Measurements from ENCODE around the gene CHCHD3. TPM values are rescaled to one million over a fixed set of nuclear protein-coding genes. Genes with fewer than 3 reads are reported as not detected.

The CHCHD3 gene
- total RNA-seq, 1 experiment from 2014 or later = 114 TPM

DNA sequence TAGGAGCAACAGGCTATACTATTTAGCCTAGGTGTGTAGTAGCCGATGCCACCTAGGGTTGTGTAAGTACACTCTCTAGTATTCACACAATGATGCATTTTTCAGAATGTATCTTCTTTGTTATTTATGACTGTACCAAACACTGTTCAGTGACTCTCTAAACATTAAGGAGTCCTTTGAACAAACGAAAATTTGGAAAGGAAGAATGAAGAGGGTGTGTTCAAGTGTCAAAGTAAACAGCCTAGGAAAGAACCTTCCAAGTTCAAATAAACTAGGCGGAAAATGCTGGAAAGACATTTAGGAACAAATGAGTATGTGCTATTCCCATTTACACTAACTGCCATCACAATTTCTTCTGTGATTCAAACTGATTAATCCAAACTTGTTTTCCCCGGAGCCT lies 142.4 kb downstream of the CHCHD3 start (continued):
- TF ChIP-seq, protein P1, sequence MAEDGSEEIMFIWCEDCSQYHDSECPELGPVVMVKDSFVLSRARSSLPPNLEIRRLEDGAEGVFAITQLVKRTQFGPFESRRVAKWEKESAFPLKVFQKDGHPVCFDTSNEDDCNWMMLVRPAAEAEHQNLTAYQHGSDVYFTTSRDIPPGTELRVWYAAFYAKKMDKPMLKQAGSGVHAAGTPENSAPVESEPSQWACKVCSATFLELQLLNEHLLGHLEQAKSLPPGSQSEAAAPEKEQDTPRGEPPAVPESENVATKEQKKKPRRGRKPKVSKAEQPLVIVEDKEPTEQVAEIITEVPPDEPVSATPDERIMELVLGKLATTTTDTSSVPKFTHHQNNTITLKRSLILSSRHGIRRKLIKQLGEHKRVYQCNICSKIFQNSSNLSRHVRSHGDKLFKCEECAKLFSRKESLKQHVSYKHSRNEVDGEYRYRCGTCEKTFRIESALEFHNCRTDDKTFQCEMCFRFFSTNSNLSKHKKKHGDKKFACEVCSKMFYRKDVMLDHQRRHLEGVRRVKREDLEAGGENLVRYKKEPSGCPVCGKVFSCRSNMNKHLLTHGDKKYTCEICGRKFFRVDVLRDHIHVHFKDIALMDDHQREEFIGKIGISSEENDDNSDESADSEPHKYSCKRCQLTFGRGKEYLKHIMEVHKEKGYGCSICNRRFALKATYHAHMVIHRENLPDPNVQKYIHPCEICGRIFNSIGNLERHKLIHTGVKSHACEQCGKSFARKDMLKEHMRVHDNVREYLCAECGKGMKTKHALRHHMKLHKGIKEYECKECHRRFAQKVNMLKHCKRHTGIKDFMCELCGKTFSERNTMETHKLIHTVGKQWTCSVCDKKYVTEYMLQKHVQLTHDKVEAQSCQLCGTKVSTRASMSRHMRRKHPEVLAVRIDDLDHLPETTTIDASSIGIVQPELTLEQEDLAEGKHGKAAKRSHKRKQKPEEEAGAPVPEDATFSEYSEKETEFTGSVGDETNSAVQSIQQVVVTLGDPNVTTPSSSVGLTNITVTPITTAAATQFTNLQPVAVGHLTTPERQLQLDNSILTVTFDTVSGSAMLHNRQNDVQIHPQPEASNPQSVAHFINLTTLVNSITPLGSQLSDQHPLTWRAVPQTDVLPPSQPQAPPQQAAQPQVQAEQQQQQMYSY (CRISPR knock-in tag; IDR thresholded peaks at IDR 0.05) = no peak
- no peak for TF ChIP-seq GRHL2 (CRISPR knock-in tag; IDR thresholded peaks at IDR 0.05; ENCODE audit: insufficient replicate concordance, severe bottlenecking)

DNA sequence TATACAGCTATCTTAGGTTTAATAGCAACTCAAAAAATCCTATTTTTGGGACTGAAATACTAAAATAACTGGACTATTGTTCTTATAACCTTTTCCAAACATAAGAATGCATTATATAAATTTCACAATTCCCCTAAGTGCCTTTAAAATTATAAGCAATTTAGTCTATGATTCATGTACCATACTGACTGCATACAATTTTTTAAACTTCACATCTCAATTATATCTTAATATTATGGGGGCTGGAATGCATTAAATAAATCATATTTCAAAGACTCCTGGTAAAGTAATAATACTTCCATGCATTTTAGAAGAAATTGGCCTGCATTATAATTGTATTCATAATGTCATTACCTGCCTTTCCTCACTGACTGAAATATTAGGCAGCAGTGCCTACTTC lies 144.6 kb downstream of the CHCHD3 start:
- H3K27me3 Mint-ChIP-seq (ENCODE audit: low read depth) = no peaks in the 10 kb centered on the region
- H3K4me1 Mint-ChIP-seq = peaks cover 20% of the 10 kb centered on the region
- DNase-seq (ENCODE audit: low spot score) (no peak), ATAC-seq (no peak)
- H3K9me3 Mint-ChIP-seq = peaks cover 10% of the 10 kb centered on the region
- ChIA-PET CTCF (no interaction called here), POLR2A (no interaction called here)
- peaks cover 4% of the 10 kb centered on the region; the same call in 1 of the 2 replicates for H3K36me3 Mint-ChIP-seq
- no peak overlapping the region for H3K4me3 Mint-ChIP-seq
- H3K27ac Mint-ChIP-seq = no peak overlapping the region
- TF ChIP-seq, protein P2, sequence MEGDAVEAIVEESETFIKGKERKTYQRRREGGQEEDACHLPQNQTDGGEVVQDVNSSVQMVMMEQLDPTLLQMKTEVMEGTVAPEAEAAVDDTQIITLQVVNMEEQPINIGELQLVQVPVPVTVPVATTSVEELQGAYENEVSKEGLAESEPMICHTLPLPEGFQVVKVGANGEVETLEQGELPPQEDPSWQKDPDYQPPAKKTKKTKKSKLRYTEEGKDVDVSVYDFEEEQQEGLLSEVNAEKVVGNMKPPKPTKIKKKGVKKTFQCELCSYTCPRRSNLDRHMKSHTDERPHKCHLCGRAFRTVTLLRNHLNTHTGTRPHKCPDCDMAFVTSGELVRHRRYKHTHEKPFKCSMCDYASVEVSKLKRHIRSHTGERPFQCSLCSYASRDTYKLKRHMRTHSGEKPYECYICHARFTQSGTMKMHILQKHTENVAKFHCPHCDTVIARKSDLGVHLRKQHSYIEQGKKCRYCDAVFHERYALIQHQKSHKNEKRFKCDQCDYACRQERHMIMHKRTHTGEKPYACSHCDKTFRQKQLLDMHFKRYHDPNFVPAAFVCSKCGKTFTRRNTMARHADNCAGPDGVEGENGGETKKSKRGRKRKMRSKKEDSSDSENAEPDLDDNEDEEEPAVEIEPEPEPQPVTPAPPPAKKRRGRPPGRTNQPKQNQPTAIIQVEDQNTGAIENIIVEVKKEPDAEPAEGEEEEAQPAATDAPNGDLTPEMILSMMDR (IDR thresholded peaks at IDR 0.05) = no peak
- TF ChIP-seq, protein P3, sequence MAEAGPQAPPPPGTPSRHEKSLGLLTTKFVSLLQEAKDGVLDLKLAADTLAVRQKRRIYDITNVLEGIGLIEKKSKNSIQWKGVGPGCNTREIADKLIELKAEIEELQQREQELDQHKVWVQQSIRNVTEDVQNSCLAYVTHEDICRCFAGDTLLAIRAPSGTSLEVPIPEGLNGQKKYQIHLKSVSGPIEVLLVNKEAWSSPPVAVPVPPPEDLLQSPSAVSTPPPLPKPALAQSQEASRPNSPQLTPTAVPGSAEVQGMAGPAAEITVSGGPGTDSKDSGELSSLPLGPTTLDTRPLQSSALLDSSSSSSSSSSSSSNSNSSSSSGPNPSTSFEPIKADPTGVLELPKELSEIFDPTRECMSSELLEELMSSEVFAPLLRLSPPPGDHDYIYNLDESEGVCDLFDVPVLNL (CRISPR knock-in tag; IDR thresholded peaks at IDR 0.05; ENCODE audit: borderline replicate concordance, low read depth) = no peak
- TF ChIP-seq ZNF317 (CRISPR knock-in tag; IDR thresholded peaks at IDR 0.05; ENCODE audit: borderline replicate concordance, low read depth) = no peak
- TF ChIP-seq CREM (CRISPR knock-in tag; IDR thresholded peaks at IDR 0.05) = no peak
- TF ChIP-seq, protein P4, sequence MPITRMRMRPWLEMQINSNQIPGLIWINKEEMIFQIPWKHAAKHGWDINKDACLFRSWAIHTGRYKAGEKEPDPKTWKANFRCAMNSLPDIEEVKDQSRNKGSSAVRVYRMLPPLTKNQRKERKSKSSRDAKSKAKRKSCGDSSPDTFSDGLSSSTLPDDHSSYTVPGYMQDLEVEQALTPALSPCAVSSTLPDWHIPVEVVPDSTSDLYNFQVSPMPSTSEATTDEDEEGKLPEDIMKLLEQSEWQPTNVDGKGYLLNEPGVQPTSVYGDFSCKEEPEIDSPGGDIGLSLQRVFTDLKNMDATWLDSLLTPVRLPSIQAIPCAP (CRISPR knock-in tag; IDR thresholded peaks at IDR 0.05) = no peak
- TF ChIP-seq ZNF263 (CRISPR knock-in tag; IDR thresholded peaks at IDR 0.05; ENCODE audit: low read depth) = no peak
- TF ChIP-seq, protein P5, sequence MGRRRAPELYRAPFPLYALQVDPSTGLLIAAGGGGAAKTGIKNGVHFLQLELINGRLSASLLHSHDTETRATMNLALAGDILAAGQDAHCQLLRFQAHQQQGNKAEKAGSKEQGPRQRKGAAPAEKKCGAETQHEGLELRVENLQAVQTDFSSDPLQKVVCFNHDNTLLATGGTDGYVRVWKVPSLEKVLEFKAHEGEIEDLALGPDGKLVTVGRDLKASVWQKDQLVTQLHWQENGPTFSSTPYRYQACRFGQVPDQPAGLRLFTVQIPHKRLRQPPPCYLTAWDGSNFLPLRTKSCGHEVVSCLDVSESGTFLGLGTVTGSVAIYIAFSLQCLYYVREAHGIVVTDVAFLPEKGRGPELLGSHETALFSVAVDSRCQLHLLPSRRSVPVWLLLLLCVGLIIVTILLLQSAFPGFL (CRISPR knock-in tag; IDR thresholded peaks at IDR 0.05; ENCODE audit: borderline replicate concordance) = no peak
- TF ChIP-seq, protein P6, sequence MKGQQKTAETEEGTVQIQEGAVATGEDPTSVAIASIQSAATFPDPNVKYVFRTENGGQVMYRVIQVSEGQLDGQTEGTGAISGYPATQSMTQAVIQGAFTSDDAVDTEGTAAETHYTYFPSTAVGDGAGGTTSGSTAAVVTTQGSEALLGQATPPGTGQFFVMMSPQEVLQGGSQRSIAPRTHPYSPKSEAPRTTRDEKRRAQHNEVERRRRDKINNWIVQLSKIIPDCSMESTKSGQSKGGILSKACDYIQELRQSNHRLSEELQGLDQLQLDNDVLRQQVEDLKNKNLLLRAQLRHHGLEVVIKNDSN (CRISPR knock-in tag; IDR thresholded peaks at IDR 0.05) = no peak
- TF ChIP-seq, protein P7, sequence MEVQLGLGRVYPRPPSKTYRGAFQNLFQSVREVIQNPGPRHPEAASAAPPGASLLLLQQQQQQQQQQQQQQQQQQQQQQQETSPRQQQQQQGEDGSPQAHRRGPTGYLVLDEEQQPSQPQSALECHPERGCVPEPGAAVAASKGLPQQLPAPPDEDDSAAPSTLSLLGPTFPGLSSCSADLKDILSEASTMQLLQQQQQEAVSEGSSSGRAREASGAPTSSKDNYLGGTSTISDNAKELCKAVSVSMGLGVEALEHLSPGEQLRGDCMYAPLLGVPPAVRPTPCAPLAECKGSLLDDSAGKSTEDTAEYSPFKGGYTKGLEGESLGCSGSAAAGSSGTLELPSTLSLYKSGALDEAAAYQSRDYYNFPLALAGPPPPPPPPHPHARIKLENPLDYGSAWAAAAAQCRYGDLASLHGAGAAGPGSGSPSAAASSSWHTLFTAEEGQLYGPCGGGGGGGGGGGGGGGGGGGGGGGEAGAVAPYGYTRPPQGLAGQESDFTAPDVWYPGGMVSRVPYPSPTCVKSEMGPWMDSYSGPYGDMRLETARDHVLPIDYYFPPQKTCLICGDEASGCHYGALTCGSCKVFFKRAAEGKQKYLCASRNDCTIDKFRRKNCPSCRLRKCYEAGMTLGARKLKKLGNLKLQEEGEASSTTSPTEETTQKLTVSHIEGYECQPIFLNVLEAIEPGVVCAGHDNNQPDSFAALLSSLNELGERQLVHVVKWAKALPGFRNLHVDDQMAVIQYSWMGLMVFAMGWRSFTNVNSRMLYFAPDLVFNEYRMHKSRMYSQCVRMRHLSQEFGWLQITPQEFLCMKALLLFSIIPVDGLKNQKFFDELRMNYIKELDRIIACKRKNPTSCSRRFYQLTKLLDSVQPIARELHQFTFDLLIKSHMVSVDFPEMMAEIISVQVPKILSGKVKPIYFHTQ (CRISPR knock-in tag; IDR thresholded peaks at IDR 0.05) = no peak
- TF ChIP-seq JUN (CRISPR knock-in tag; IDR thresholded peaks at IDR 0.05) = no peak
- TF ChIP-seq, protein P8, sequence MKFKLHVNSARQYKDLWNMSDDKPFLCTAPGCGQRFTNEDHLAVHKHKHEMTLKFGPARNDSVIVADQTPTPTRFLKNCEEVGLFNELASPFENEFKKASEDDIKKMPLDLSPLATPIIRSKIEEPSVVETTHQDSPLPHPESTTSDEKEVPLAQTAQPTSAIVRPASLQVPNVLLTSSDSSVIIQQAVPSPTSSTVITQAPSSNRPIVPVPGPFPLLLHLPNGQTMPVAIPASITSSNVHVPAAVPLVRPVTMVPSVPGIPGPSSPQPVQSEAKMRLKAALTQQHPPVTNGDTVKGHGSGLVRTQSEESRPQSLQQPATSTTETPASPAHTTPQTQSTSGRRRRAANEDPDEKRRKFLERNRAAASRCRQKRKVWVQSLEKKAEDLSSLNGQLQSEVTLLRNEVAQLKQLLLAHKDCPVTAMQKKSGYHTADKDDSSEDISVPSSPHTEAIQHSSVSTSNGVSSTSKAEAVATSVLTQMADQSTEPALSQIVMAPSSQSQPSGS (CRISPR knock-in tag; IDR thresholded peaks at IDR 0.05; ENCODE audit: borderline replicate concordance, low read depth) = no peak
- no peak for TF ChIP-seq ELF4 (CRISPR knock-in tag; IDR thresholded peaks at IDR 0.05; ENCODE audit: low read depth)
- TF ChIP-seq, protein P9, sequence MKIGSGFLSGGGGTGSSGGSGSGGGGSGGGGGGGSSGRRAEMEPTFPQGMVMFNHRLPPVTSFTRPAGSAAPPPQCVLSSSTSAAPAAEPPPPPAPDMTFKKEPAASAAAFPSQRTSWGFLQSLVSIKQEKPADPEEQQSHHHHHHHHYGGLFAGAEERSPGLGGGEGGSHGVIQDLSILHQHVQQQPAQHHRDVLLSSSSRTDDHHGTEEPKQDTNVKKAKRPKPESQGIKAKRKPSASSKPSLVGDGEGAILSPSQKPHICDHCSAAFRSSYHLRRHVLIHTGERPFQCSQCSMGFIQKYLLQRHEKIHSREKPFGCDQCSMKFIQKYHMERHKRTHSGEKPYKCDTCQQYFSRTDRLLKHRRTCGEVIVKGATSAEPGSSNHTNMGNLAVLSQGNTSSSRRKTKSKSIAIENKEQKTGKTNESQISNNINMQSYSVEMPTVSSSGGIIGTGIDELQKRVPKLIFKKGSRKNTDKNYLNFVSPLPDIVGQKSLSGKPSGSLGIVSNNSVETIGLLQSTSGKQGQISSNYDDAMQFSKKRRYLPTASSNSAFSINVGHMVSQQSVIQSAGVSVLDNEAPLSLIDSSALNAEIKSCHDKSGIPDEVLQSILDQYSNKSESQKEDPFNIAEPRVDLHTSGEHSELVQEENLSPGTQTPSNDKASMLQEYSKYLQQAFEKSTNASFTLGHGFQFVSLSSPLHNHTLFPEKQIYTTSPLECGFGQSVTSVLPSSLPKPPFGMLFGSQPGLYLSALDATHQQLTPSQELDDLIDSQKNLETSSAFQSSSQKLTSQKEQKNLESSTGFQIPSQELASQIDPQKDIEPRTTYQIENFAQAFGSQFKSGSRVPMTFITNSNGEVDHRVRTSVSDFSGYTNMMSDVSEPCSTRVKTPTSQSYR (CRISPR knock-in tag; IDR thresholded peaks at IDR 0.05) = no peak
- TF ChIP-seq ZNF138 (CRISPR knock-in tag; conservative IDR thresholded peaks at IDR 0.05) = no peak
- TF ChIP-seq ZBTB21 (CRISPR knock-in tag; IDR thresholded peaks at IDR 0.05; ENCODE audit: borderline replicate concordance) = no peak

Data from WTC11 (cell line).